ENCODE results near the gene YTHDF1. TPM values are rescaled to one million over a fixed set of nuclear protein-coding genes. Genes with fewer than 3 reads are reported as not detected.
"Not testable (repeated sequence)": the region's sequence is repeated elsewhere in the genome, so short reads cannot be mapped to it uniquely, and the experiment has no call there.

YTHDF1 gene
- total RNA-seq, 1 donor from 2014 or later, result 24.3 TPM

GRCh38 chr20:63165356-63166192, 50.4 kb downstream of the YTHDF1 start:
- intact Hi-C loops (cut with micrococcal nuclease), result no loop called here
- ATAC-seq, result no peak
- peak; percentile 20 for DNase-seq

GRCh38 chr20:63164484-63165355, 51.2 kb downstream of the YTHDF1 start:
- intact Hi-C loops (cut with micrococcal nuclease), result no loop called here
- DNase-seq, result peak; percentile 14
- ATAC-seq, result no peak

GRCh38 chr20:63163596-63164483, 52.1 kb downstream of the YTHDF1 start:
- DNase-seq, result peak; percentile 20
- intact Hi-C loops (cut with micrococcal nuclease), result no loop called here

GRCh38 chr20:63163171-63163570, 52.8 kb downstream of the YTHDF1 start:
- intact Hi-C loops (cut with micrococcal nuclease), result no loop called here
- DNase-seq (peak; percentile 12), ATAC-seq (no peak)

More at GRCh38 chr20:63163596-63164483, 52.1 kb downstream of the YTHDF1 start:
- ATAC-seq, result no peak

- peak; percentile 5 for DNase-seq
- intact Hi-C loops (cut with micrococcal nuclease), result no loop called here
Observed at GRCh38 chr20:63162206-63162795, 53.6 kb downstream of the YTHDF1 start.

GRCh38 chr20:63161176-63161651, 54.7 kb downstream of the YTHDF1 start:
- intact Hi-C loops (cut with micrococcal nuclease), result no loop called here
- DNase-seq (peak; percentile 10), ATAC-seq (no peak)

More at GRCh38 chr20:63162206-63162795, 53.6 kb downstream of the YTHDF1 start:
- no peak for ATAC-seq

GRCh38 chr20:63160641-63161175, 55.2 kb downstream of the YTHDF1 start:
- DNase-seq (peak; percentile 12), ATAC-seq (no peak)
- intact Hi-C loops (cut with micrococcal nuclease), result no loop called here

- no peak for ATAC-seq
- intact Hi-C loops (cut with micrococcal nuclease), result no loop called here
- DNase-seq, result peak; percentile 15
Observed at GRCh38 chr20:63159826-63160640, 55.9 kb downstream of the YTHDF1 start.

GRCh38 chr20:63159251-63159650, 56.7 kb downstream of the YTHDF1 start:
- intact Hi-C loops (cut with micrococcal nuclease); ATAC-seq: not testable (repeated sequence)
- DNase-seq, result peak; percentile 14

GRCh38 chr20:63158845-63159244, 57.1 kb downstream of the YTHDF1 start:
- ATAC-seq (no peak), DNase-seq (peak; percentile 2)
- intact Hi-C loops (cut with micrococcal nuclease), result no loop called here

GRCh38 chr20:63158352-63158751, 57.6 kb downstream of the YTHDF1 start:
- ATAC-seq, result no peak
- intact Hi-C loops (cut with micrococcal nuclease), result no loop called here

GRCh38 chr20:63157431-63157830, 58.5 kb downstream of the YTHDF1 start:
- peak; percentile 13 for DNase-seq

More at GRCh38 chr20:63158352-63158751, 57.6 kb downstream of the YTHDF1 start:
- no peak for DNase-seq

GRCh38 chr20:63156221-63156671, 59.7 kb downstream of the YTHDF1 start:
- intact Hi-C loops (cut with micrococcal nuclease), result no loop called here
- ATAC-seq (no peak), DNase-seq (no peak)

More at GRCh38 chr20:63157431-63157830, 58.5 kb downstream of the YTHDF1 start:
- ATAC-seq; intact Hi-C loops (cut with micrococcal nuclease): not testable (repeated sequence)

- intact Hi-C loops (cut with micrococcal nuclease), result no loop called here
- ATAC-seq (no peak), DNase-seq (no peak)
Observed at GRCh38 chr20:63155266-63156165, 60.4 kb downstream of the YTHDF1 start.

GRCh38 chr20:63154395-63154794, 61.5 kb downstream of the YTHDF1 start:
- DNase-seq, result no peak
- intact Hi-C loops (cut with micrococcal nuclease), result no loop called here
- no peak for ATAC-seq
